Activated T-cell treated with anti-CD3 and anti-CD28 coated beads, Interleukin-2, amount 50 U/mL, for 24 hours (primary cell): ENCODE results near the gene STX18.
"Not testable (repeated sequence)": the region's sequence is repeated elsewhere in the genome, so short reads cannot be mapped to it uniquely, and the experiment has no call there.

ENCODE experiments used
- DNase-seq: peaks from one replicate; pipeline ENCODE4 v3.0.0-alpha.2; 2020
- H3K27ac Mint-ChIP-seq: 2 replicates; pipeline ENCODE4 v1.8.0; 2020; ENCODE audit warnings: mild to moderate bottlenecking, mixed read lengths
- H3K27me3 Mint-ChIP-seq: 2 replicates; pipeline ENCODE4 v1.8.0; 2020; ENCODE audit warnings: mixed read lengths
- H3K36me3 Mint-ChIP-seq: 2 replicates; pipeline ENCODE4 v1.8.0; 2020; ENCODE audit warnings: low read depth, mixed read lengths
- H3K4me1 Mint-ChIP-seq: 2 replicates; pipeline ENCODE4 v1.8.0; 2020; ENCODE audit warnings: low read depth, mixed read lengths
- H3K4me3 Mint-ChIP-seq: 2 replicates; pipeline ENCODE4 v1.8.0; 2020; ENCODE audit warnings: mild to moderate bottlenecking, moderate library complexity, mixed read lengths
- H3K9me3 Mint-ChIP-seq: 2 replicates; pipeline ENCODE4 v1.8.0; 2020; ENCODE audit warnings: mixed read lengths

Gene STX18

DNA sequence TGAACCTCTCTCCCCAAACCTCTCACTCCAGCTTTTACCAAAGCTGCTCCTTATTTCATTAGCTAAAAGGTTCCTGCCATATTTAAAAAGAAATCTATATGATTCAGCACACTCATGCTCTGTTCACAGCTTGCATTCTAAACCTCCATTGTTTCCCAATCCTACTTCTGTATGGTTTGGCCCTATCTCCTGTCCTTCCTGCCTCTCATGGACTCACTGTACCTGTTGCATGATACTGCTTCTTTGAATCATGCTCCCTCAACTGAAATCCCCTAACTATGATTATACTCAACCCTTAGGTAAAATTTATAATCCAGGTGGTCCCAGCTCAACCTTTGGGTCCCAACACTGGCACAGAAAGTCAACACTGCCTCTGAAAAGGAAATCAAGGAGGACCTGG lies 6.3 kb downstream of the STX18 start:
- Mint-ChIP-seq H3K27ac (no peak overlapping the region), H3K27me3 (no peaks in the 10 kb centered on the region), H3K9me3 (no peaks in the 10 kb centered on the region), H3K4me3 (no peak overlapping the region), H3K36me3 (peaks cover 14% of the 10 kb centered on the region), H3K4me1 (peaks cover 53% of the 10 kb centered on the region)
- DNase-seq, result no peak

DNA sequence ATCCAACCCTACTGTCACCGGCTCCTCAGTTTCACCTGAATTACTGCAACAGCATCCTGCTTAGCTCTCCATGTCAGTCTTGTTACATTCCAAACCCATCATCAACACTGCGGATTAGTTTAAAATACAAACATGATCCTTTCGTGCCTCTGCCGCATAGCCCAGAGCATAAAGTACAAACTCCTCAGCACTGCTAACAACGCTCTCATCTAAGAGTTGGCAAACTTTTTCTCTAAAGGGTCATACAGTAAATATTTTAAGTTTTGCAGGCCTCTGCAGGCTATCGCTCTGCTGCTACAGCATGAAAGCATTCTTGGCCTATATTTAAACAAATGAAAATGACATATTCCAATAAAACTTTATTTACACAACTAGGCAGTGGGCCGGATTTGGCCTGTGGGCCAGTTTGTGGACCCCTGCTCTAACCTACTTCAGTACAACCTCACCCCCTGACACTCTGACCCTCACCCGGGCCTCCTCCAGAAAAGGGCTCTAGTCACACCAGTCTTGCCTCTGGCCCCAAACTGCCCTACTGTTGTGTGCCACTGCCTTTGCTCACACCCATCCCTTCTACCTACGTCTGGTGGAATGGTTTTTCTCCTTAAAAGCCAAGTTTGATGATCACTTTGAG lies 7.2 kb downstream of the STX18 start:
- no peak for DNase-seq
- H3K9me3 Mint-ChIP-seq, result no peaks in the 10 kb centered on the region
- no peak overlapping the region for H3K4me3 Mint-ChIP-seq
- peaks cover 43% of the 10 kb centered on the region for H3K4me1 Mint-ChIP-seq
- no peaks in the 10 kb centered on the region for H3K27me3 Mint-ChIP-seq
- H3K36me3 Mint-ChIP-seq, result peaks cover 18% of the 10 kb centered on the region
- no peak overlapping the region for H3K27ac Mint-ChIP-seq

DNA sequence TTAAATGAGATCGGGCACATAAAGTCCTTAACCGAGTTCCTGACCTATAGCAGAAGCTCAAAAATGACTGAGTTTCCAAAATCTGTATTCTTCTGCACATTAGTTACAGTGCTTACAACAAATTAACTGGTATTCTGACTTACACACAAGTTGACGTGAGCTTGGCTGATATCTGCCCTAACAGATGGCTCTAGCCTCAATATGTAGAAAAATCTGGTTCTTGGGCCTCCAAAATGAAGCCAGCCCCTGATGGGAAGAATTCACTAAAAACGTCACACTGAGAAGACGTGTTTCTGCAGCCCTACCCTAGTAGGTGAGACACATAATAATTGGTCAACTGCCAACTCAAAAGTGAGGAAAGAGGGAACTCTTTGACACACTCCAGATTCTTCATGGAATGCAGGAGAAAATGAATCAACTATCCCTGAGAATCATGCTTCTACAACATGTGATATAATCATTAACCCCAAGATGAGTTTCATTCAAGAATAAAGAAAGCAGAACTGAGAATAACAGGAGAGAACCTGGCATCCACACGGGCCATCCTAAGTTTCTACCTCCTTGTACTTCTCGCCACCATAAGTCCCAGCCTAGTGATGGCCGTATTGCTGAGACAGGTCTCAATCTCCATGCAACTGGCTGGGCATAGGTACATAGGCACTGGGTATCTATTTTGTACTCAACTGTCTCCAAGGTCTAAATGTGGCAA lies 8.2 kb downstream of the STX18 start:
- peaks cover 36% of the 10 kb centered on the region for H3K4me1 Mint-ChIP-seq
- H3K27me3 Mint-ChIP-seq, result no peaks in the 10 kb centered on the region
- H3K27ac Mint-ChIP-seq, result no peak overlapping the region
- no peak overlapping the region for H3K4me3 Mint-ChIP-seq
- no peaks in the 10 kb centered on the region for H3K9me3 Mint-ChIP-seq
- H3K36me3 Mint-ChIP-seq, result peaks cover 26% of the 10 kb centered on the region
- DNase-seq, result no peak

DNA sequence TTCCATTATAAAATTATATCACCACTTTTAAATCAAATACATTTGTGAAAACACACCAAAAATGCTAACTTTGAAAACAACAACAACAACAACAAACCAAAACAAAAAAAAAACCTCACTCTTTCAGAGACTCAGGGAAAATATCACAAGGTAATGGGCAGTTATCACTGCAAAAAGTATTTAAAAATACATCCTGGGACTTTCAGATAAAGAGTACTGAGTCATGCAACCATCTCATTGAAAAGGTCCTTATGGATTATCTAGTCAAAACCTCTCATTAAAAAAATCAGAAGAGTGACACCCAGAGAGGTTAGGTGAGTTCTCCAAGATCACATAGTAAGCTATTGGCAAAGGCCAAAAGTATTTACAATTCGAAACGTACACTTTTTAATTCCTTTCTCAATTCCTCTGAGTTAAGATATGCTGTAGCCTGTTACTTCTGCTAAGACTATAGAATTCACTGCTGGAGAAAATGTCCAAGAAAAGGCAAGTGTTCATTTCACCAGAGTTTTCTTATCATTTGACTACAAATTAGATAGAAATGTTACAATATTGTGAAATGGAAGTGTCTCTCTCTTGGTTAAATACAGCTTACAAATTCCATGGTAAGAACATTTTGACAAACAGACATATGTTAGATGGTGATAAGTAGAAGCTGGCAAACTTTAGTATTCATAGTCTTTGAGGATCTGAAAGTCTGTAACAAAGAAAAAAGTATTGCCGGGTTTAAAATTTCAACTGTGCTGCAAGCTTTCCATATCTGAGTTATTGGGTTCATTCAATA lies 9.3 kb downstream of the STX18 start:
- no peak for DNase-seq
- Mint-ChIP-seq H3K27me3 (no peaks in the 10 kb centered on the region), H3K27ac (no peak overlapping the region), H3K4me1 (peaks cover 27% of the 10 kb centered on the region), H3K4me3 (no peak overlapping the region), H3K9me3 (no peaks in the 10 kb centered on the region), H3K36me3 (peaks cover 32% of the 10 kb centered on the region)

DNA sequence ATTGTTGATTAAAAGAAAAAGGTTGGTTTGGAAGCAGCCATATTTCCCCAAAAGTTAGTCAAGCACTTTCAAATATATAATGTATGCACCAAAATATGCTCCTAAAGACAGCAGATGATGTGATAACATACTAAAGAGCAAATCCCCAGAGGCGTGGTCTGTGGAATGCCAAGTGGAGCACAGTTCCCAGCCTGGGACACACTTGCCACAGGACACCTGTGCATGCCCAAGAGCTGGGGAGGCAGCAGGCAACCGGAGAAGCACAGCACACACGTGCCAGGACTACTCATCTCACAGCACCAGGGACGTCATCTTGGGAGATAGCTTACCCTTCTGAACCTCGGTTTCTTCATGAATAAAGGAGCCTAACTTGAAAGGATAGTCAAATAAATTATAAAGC lies 12.5 kb downstream of the STX18 start:
- H3K36me3 Mint-ChIP-seq, result peaks cover 42% of the 10 kb centered on the region
- H3K4me1 Mint-ChIP-seq, result peaks cover 21% of the 10 kb centered on the region
- H3K27me3 Mint-ChIP-seq, result no peaks in the 10 kb centered on the region
- H3K9me3 Mint-ChIP-seq, result no peaks in the 10 kb centered on the region
- no peak overlapping the region for H3K27ac Mint-ChIP-seq
- DNase-seq, result no peak
- no peak overlapping the region for H3K4me3 Mint-ChIP-seq

DNA sequence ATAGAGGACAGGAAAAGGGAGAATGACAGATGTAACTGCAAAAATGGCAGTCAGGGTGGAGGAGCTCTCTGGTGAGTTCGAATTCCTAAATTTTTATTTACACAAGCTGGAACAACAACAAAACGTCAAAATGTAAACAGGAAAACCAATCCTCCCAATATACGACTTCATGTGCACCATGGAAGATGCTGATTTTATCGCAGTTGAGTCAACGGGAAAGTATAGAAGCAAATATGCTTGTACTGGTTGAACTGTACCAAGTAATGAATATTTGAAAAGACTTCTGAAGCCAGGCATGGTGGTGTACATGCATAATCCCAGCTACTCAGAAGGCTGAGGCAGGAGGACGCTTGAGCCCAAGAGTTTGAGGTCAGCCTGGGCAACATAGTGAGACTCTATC lies 15.4 kb downstream of the STX18 start:
- no peak overlapping the region for H3K4me3 Mint-ChIP-seq
- H3K9me3 Mint-ChIP-seq, result no peaks in the 10 kb centered on the region
- no peak for DNase-seq
- peaks cover 38% of the 10 kb centered on the region for H3K36me3 Mint-ChIP-seq
- H3K27me3 Mint-ChIP-seq, result no peaks in the 10 kb centered on the region
- H3K27ac Mint-ChIP-seq, result no peak overlapping the region
- peaks cover 36% of the 10 kb centered on the region for H3K4me1 Mint-ChIP-seq

DNA sequence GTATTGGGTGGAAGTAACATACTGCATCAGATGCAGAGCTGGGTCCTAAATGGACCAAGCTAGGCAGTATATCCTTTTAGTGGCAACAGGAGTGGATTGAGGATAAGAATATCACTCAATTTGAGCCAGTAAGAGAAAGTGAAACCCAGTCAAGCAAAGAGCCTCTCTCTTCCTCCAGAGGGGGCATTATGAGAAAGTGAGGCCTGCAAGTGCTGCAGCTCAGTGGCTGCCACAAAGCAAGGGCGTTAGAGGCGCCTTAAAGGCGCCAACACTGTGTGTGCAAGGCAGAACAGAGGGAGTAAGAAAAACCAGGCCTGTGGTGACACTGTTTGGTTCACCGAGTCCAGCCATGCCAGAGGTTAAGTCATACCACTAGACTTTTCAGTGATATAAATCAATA lies 17.5 kb downstream of the STX18 start:
- no peak for DNase-seq
- peaks cover 29% of the 10 kb centered on the region for H3K36me3 Mint-ChIP-seq
- no peaks in the 10 kb centered on the region for H3K27me3 Mint-ChIP-seq
- H3K4me3 Mint-ChIP-seq, result no peak overlapping the region
- no peaks in the 10 kb centered on the region for H3K9me3 Mint-ChIP-seq
- H3K27ac Mint-ChIP-seq, result no peak overlapping the region
- H3K4me1 Mint-ChIP-seq, result peaks cover 49% of the 10 kb centered on the region

DNA sequence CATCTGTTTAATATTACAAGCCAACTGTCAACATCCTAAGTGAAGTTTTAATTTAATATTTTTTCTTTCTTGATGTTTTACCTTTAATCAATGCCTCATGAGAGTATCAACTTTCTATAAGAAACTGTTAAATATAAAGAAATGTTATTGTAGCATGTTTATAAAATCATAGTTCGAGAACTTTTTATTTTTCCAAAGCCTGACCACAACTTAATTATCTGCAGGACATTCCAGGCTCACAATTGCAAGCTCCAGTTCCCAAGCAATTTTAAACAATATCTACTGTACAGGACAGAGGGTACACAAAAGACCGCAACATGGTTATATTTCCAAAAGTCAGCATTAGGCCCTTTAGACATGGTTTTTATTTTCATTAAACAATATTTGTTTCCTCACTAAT lies 20.1 kb downstream of the STX18 start:
- Mint-ChIP-seq H3K36me3 (peaks cover 15% of the 10 kb centered on the region), H3K4me1 (peaks cover 64% of the 10 kb centered on the region), H3K9me3 (no peaks in the 10 kb centered on the region), H3K4me3 (no peak overlapping the region), H3K27ac (no peak overlapping the region), H3K27me3 (no peaks in the 10 kb centered on the region)
- DNase-seq, result no peak

DNA sequence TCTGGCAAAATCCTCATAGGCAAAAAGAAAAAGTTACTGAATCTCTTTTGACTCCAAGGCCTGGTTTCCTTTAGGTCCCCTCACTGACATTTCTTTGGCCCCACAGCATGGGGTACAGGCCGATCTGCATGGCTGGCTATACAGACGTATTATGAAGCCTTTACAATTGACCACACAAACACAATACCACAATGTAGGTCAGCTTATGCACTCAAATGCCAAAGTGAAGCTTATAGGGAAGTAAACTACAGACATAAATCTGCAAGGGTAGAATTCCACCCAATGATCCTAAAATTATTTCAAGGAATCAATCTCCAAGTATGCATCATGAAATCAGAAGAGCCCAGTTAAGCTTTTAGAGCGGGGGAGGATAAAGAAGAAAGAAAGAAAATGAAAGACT lies 20.7 kb downstream of the STX18 start:
- Mint-ChIP-seq H3K27me3 (no peaks in the 10 kb centered on the region), H3K27ac (no peak overlapping the region), H3K36me3 (peaks cover 11% of the 10 kb centered on the region), H3K9me3 (no peaks in the 10 kb centered on the region), H3K4me3 (no peak overlapping the region), H3K4me1 (peaks cover 61% of the 10 kb centered on the region)
- DNase-seq, result no peak

DNA sequence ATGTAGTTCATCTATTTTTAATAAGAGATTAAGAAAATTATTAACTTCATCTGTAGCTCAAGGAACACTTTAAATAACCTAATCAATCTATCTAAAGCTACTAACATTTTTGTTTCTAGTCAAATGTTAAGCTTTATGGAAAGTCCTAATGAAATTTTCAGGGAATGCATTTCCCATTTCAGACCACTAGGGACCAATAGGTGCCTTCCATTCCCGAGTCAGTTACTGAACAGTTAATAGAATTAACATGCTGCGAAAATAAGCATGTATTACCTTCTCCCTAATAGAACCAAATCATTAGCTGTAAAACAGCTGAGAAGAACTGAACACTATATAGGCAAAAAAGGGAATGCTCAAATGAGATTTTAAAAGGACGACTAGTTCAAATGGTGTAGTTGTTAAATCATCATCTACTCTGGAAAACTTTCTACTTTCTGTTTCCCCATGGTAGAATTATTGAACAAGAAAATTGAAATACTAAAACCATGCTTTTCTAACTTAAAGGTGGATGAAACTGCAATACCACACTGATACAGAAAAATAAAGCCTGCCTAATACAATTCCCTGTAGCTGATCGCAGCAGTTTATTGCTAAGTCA lies 22.5 kb downstream of the STX18 start:
- H3K27me3 Mint-ChIP-seq, result no peaks in the 10 kb centered on the region
- H3K36me3 Mint-ChIP-seq, result peaks cover 4% of the 10 kb centered on the region
- H3K9me3 Mint-ChIP-seq, result no peaks in the 10 kb centered on the region
- DNase-seq, result no peak
- H3K27ac Mint-ChIP-seq, result no peak overlapping the region
- H3K4me3 Mint-ChIP-seq, result no peak overlapping the region
- peaks cover 53% of the 10 kb centered on the region for H3K4me1 Mint-ChIP-seq

DNA sequence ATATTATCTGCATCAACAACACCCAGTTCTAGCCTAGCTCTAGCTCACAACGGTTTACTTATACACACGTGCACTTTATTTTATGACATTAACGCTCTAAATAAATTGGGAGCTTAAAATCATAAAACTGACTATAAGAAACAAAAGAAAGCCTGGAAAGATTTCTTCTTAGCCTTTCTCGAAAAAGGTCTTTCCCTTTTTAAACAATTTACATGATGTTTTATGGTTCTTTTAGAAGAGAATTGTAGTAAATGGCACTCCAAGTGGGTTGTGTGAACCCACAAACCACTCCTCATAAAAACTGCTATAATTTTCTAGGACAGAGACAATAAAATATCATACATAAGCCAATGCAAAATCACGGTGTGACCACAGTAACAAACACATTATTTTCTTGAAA lies 23.1 kb downstream of the STX18 start:
- no peak for DNase-seq
- H3K9me3 Mint-ChIP-seq, result no peaks in the 10 kb centered on the region
- no peaks in the 10 kb centered on the region for H3K27me3 Mint-ChIP-seq
- no peak overlapping the region for H3K27ac Mint-ChIP-seq
- no peak overlapping the region for H3K4me3 Mint-ChIP-seq
- peaks cover 7% of the 10 kb centered on the region for H3K36me3 Mint-ChIP-seq
- peaks cover 48% of the 10 kb centered on the region for H3K4me1 Mint-ChIP-seq

DNA sequence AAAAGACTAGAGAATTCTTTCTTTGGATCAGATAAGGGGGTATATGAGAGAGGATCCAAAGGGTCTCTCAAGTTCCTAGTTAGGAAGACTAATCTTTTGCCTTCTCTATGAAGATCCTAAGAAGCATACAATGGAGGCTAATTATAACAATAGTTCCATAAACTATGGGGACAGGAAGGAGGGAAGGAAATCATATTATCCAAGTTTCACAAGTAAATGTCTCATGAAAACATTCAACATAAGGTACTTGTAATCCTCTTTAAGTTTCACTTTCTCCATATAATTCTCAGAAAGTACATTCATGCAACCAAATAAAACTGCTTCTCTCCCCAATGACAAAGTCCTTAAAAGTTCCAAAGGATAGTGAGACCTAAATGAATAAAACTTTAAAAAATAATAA lies 27.1 kb downstream of the STX18 start:
- Mint-ChIP-seq H3K4me1 (peaks cover 26% of the 10 kb centered on the region), H3K36me3 (peaks cover 15% of the 10 kb centered on the region), H3K9me3 (no peaks in the 10 kb centered on the region), H3K27ac (no peak overlapping the region), H3K27me3 (no peaks in the 10 kb centered on the region), H3K4me3 (no peak overlapping the region)
- no peak for DNase-seq

DNA sequence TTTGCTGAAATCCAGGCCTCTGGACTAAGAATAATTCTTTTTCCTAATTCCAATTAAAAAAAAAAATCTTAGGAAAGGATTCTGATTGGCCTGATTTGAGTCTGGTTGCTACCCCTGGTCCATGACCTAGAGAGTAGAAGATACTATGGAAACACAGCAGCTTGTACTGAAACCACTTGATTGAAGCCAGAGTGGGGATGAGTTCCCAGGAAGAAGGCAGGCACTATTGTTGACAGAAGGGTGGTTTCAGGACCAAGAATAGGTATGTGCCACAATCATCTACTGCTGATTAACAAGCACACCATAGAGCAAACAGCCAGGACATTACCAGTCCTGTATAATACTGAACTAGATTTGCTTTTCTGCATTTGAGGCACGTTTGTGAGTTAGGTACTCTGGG lies 29.6 kb downstream of the STX18 start:
- Mint-ChIP-seq H3K27me3 (no peaks in the 10 kb centered on the region), H3K9me3 (no peaks in the 10 kb centered on the region), H3K4me1 (peaks cover 14% of the 10 kb centered on the region), H3K36me3 (peaks cover 30% of the 10 kb centered on the region), H3K4me3 (no peak overlapping the region), H3K27ac (no peak overlapping the region)
- DNase-seq, result no peak

DNA sequence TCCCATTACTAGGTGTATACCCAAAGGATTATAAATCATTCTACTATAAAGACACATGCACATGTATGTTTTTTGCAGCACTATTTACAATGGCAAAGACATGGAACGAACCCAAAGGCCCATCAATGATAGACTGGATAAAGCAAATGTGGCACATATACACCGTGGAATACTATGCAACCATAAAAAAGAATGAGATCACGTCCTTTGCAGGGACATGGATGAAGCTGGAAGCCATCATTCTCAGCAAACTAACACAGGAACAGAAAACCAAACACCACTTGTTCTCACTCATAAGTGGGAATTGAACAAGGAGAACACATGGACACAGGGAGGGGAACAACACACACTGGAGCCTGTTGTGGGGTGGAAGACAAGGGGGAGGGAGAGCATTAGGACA lies 31.2 kb downstream of the STX18 start:
- H3K9me3 Mint-ChIP-seq, H3K27me3 Mint-ChIP-seq, DNase-seq, H3K4me3 Mint-ChIP-seq, H3K4me1 Mint-ChIP-seq, H3K27ac Mint-ChIP-seq: not testable (repeated sequence)
- peaks cover 40% of the 10 kb centered on the region for H3K36me3 Mint-ChIP-seq

DNA sequence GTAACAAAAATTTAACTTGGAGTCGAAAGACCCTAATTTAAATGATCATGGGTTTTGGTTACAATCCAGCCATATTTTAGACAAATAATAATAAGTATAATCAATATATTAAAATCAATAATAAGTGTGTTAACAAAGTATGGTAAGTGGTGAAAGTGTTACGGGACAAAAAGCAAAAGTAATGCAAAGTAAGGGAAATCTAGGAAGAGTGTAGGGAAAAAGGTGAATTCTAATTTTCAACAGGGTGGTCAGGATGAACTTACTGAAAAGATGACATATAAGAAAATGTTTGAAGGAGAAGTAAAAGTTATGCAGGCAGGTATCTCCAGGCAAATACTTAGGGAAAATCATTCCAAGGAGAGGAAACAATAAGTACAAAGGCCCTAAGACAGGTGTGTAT lies 32.3 kb downstream of the STX18 start:
- no peak overlapping the region for H3K27ac Mint-ChIP-seq
- no peak overlapping the region for H3K4me3 Mint-ChIP-seq
- no peaks in the 10 kb centered on the region for H3K27me3 Mint-ChIP-seq
- H3K36me3 Mint-ChIP-seq, result peaks cover 43% of the 10 kb centered on the region
- no peaks in the 10 kb centered on the region for H3K9me3 Mint-ChIP-seq
- no peak for DNase-seq
- H3K4me1 Mint-ChIP-seq, result peaks cover 6% of the 10 kb centered on the region
